ENCODE results near the gene SPNS3.

SPNS3 gene

GRCh38 chr17:4472286-4472685 is 38.5 kb downstream of the SPNS3 start:
- DNase-seq = no peak

GRCh38 chr17:4474093-4474492 is 40.4 kb downstream of the SPNS3 start:
- DNase-seq = no peak

GRCh38 chr17:4475001-4475400 is 41.3 kb downstream of the SPNS3 start:
- no peak for DNase-seq

DNA sequence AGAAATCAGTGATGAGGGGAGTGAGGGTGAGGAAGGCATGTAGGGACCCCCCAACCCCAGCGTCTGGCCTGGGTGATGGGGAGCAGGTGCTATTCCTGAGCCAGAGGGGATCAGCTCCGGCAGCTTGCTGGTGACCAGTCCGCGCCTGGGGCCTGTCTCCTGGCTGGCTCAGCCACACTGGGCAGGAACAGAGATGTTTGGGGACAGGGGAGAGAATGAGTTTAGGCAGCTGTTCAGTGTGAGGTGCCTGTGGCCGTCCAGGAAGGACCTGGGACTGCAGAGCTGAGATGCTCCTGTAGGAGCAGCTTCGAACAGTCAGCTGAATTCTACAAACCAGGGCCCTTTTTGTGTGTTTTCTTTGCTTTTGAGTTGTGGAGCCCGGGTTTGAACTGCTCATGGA is 41.7 kb downstream of the SPNS3 start:
- no peak for DNase-seq

GRCh38 chr17:4476017-4476416 is 42.3 kb downstream of the SPNS3 start:
- no peak for DNase-seq

GRCh38 chr17:4476511-4477070 is 42.9 kb downstream of the SPNS3 start:
- DNase-seq = no peak

DNA sequence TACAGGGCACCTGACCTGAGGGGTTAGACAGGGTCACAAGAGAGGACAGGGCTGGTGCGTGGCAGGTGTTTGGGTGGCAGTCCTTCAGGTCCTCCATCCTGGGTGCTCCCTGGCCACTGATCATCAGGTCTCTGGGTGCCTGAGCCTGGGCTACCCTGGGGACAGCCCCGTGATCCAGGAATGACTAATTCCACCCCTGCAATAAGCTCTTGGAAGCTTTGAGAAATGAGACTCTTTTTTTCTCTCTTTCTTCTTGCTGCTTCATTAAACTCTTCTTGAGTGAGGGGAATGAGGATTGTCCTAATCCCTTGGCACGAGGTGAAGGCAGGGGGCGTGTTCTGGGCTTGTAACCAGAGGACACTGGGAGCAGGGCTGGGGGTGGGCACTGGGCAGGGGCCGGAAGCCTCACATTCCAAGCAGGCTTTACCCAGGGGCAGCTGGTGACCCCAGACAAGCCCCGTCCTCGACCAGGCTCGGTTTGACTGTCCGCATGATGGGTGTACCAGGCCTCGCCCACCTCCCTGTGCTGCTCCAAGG is 43.6 kb downstream of the SPNS3 start:
- DNase-seq = no peak

GRCh38 chr17:4478318-4478830 is 44.6 kb downstream of the SPNS3 start:
- DNase-seq = no peak

DNA sequence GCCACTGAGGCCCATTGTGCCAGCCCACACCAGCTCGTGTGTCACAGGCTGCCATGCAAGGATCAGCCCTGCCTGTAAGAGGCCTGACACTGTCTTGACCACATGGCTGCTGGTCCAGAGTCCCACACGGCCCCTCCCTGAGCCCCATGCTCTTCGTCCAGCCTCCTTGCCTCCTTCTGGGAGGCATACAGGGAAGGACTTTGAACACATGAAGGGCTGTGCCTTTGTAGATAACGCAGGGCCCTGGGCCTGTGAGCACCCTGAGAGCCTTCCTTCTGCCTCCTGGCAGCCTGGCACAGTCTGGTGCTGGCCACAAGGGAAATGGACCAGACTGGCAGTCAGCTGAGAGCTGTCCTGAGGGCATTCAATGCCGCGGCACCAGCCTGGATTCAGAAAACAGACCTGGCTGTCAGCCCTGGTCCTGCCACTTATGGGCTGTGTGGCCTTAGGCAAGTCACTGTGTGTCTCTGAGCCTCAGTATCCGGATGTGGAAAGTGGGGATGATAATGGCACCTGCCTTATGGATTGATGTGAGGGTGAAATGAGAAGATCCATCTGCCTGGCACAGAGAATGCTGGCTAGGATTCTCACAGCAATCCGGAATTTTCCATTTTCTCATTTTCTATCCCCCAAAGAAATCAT is 45.7 kb downstream of the SPNS3 start:
- no peak for DNase-seq

DNA sequence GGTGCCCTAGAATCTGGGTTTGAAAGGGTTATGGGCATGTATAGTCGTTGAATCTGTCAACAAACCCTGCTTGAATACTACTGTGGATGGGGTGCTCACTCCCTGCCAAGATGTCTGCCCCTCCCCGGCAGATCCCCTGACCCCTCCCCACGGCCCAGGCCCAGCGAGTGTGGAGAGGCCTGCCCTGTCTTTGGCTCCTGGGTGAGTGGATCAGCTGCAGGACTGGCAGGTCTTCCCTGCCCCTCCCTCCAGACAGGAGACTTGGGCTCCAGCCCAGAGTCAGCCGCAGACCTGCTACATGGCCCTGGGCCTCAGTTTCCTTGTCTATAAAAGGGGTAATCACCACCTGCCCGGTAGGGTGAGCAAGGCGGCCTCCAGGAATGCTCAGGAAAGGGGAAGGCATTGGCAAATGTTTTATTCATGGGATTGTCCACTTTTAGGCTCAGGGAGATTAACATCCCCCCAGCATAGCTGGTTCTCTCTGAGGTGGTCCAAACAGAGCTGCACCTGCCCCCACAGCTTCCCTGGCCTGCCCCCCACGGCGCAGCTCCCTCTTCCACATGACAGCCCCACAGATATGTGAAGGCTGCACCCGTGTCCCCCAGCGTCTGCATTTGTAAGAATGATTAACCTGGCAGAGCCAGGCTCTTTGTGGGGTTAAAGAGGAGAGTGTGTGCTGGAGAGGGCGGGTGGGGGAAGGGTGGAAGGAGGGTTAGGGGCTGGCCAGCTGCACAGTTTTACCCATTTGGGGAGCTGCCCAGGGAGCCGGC is 46.4 kb downstream of the SPNS3 start:
- DNase-seq = no peak

- no peak for DNase-seq
Observed at GRCh38 chr17:4480929-4481898, 47.5 kb downstream of the SPNS3 start.

- DNase-seq = no peak
Observed at GRCh38 chr17:4482338-4483011, 48.7 kb downstream of the SPNS3 start.

GRCh38 chr17:4483012-4483840 is 49.5 kb downstream of the SPNS3 start:
- no peak for DNase-seq

GRCh38 chr17:4485676-4486646 is 52.2 kb downstream of the SPNS3 start:
- no peak for DNase-seq

- DNase-seq = no peak
Observed at GRCh38 chr17:4487296-4487695, 53.6 kb downstream of the SPNS3 start.

- DNase-seq = no peak
Observed at GRCh38 chr17:4487820-4488716, 54.3 kb downstream of the SPNS3 start.

DNA sequence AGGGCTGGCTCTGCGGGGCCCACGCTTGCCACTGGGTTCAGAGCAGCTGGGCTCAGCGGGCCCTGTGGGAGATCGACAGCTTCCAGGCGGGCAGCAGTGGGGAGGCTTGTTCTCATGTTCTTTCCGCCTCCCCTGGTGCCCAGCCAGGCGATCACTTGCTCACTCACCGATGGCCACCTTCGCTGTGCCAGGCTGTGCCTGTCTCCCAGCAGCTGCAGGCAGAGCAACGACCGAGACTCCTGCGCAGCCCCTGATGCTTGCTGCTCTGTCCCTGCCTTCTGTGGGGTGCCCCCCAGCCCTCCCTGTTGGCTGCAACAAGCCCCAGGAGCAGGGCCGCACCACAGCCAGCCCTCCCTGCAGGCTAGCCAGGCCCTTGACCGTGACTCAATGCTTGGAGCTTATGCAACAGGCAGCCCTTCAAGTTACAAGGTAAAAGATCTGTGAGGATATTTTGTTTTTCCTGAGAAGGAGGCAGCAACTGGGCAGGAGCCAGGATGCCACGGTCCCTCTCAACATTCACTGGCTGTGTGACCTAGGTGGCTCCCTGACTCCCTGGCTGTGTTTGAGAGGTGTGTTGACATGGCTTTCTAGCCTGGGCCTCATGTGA is 55.4 kb downstream of the SPNS3 start:
- DNase-seq = no peak

DNA sequence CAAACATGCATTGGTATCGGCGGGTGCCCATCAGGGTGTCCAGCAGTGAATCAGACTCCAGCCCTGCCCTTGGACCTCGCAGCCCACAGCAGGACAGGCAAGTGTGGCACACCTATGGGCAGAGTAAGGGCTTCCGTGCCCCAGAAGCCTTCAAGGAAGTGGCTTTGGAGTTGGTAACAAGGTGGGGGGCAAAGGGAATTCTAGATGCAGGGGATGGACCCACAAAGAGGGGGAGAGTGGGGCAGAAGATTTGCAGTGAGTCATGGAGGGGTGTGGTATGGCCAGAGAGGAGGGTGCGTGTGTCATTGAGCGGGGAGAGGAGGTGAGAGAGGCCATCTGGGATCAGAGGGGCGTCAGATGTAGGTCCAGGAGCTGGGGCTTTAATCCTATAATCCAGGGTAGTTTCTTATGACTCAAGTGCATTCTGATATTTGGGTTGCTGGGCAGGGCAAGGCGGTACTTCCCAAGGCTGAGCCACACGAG is 56.4 kb downstream of the SPNS3 start:
- DNase-seq = no peak

Measured in effector CD8-positive, alpha-beta T cell (primary cell).